Activated T-helper 9 cell treated with anti-CD3 and anti-CD28 coated beads, Interleukin-2, amount 50 U/mL, for 16 hours (primary cell): ENCODE results near the gene OR5AU1.
"Not testable (repeated sequence)": the region's sequence is repeated elsewhere in the genome, so short reads cannot be mapped to it uniquely, and the experiment has no call there.

Experiments used
- DNase-seq: peaks from one replicate; pipeline ENCODE4 v3.0.0-alpha.2; 2020; ENCODE audit warnings: low read depth

The OR5AU1 gene

DNA sequence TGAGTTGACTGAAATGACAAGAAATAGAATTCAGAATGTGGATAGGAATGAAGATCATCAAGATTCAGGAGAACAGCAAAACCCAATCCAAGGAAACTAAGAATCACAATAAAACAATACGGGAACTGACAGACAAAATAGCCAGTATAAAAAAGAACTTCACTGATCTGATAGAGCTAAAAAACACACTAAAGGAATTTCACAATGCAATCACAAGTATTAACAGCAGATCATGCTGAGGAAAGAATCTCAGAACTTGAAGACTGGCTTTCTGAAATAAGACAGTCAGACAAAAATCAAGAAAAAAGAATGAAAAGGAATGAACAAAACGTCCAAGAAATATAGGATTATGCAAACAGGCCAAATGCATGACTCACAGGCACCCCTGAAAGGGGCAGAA, 15.3 kb upstream of the OR5AU1 start:
- no peak for DNase-seq

DNA sequence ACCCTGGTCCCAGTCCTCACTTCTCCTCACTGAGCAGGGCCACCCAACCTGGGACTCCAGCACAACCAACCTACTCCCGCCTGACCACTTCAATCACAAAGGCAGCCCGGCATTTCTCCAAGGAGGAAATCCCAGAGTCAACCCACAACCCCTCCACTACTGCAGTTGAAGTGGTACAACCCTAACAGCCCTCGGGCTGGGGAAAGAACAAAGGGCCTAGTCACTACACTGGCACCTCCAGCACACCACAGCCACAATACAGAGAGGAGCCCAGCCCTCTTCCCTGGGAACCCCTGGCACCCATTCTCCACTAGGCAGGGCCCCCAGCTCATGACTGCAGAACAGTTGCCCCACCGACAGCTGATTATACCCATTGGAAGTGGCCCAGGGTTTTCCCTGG, 13.7 kb upstream of the OR5AU1 start:
- DNase-seq = no peak

DNA sequence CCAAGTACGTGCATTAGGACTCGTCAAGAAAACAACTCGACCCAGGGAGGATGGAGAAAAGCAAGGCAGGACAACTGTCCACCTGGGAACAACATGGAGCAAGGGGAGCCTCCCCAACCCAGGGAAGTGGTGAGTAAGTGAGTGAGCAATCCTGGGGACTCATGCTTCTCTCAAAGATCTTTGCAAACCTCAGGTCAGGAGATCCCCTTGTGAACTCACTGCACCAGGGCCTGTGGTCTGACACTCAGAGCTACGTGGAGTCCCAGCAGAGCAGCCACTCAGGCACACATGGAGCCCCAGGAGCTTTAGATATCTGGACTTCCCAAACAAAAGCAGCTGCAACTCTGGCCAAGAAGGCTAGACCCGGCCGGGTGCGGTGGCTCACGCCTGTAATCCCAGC, 12.2 kb upstream of the OR5AU1 start:
- no peak for DNase-seq

DNA sequence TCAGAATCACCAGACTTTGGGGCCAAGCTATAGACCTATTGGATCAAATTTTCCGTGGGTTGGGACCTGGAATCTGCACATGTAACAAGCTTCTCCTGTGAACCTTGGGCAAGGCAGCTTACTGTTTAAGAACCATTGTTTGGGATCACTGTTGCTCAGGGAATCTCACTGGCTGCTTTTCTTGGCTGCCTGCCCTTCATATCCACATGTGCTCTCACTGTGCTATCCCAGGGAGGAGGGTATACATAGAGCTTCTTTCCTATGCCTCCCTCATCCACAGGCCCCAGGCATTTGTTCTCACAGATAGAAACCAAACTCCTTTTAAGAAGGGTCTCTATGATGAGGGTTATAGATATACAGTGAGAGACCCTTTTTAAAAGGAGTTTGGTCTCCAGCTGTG, 9.8 kb upstream of the OR5AU1 start:
- not testable (repeated sequence) for DNase-seq

DNA sequence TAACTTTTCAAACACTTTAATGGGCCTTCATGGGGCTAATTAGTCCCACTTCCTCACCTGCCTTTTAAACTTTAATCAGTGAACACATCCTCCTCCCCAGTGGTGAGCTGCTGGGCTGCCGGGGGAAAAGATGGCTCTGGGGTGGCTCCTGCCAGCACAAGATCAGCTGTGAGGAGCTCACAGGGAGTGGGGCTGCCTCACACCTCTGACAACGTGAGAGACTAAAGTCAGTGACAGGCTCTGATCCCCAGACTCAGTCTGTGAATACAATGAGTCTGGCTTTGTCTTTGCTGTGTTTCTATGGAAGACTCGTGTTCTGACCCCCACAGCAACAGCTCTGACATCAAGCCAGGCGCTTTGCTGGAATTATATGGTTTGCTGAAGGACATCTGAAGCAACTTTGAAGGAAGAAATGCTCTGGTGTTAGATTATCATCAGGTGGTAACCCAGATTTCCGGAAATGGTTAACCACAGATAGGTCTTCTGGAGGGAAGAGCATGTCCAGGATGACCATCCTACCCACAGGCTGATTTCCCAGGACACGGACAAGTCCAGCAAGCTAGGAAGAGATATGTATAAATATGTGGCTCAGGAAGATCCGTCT, 9.2 kb upstream of the OR5AU1 start:
- DNase-seq = not testable (repeated sequence)

DNA sequence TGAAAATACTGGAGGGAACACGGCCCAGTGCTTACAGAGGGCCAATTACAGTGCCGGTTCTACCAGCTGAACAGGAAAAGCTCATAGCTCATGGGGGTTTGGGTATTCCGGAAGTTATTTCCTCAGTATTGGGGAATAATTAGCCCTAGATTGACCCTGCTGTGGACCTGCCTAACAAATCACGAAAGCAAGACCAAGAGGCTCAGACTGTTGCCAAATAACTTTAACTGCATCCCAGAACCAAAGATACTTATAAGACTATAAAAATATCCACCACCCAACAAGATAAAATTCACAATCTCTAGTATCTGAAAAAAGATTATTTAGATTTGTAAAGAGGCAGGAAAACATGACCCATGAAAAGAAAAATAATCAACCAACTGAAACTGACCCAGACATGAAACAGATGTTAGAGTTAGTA, 8.0 kb upstream of the OR5AU1 start:
- no peak for DNase-seq

DNA sequence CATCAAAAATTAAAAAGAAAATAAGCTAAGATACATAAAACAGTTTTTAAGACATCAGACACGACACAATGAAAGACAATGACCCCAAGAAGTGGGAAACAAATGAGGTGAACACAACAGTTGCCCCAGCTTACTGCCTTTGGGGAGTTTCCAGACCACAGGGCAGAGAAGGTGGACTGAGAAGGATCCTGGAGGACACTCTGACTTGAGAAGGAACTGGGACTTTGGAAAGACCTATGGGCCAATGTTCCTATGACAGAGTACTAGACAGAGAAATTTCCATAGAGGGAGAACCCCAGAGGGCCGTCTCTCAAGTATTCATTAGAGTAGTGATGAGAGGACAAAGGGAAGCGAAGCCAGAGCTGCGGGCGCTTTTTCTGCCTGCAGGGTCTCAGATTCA, 6.2 kb upstream of the OR5AU1 start:
- DNase-seq = no peak

DNA sequence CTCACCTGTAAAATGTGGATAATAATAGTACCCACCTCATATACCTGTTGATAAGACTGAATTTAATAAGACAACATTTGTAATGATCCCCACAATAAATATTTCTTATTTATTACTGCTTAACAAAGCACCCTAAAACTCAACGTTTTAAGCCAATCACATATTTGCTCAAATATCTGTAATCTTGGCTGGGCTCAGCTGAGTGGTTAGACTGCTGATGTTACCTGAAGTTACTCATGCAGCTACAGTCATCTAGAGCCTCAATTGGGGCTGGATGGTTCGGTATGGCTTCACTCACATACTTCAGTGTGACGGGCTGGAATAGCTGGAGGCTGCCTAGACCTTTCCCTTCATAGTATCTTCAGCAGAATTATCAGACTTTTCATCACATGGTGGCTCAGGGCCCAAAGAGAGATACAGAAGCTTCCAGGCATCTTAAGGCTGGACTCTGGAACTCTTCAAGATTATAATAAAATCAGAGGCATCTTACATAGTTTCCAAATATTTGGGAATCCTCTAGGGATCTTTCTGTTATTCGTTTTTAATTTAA, 4.3 kb upstream of the OR5AU1 start:
- no peak for DNase-seq

DNA sequence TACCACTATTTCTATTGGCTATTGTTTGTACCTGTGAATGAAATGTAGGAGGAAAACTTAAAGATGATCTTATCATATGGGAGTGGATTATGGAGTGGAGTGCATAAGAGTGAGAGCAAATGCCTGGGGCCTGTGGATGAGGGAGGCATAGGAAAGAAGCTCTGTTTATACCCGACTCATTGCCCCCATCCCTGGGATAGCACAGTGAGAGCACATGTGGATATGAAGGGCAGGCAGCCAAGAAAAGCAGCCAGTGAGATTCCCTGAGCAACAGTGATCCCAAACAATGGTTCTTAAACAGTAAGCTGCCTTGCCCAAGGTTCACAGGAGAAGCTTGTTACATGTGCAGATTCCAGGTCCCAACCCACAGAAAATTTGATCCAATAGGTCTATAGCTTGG, 2.3 kb upstream of the OR5AU1 start:
- DNase-seq = not testable (repeated sequence)

DNA sequence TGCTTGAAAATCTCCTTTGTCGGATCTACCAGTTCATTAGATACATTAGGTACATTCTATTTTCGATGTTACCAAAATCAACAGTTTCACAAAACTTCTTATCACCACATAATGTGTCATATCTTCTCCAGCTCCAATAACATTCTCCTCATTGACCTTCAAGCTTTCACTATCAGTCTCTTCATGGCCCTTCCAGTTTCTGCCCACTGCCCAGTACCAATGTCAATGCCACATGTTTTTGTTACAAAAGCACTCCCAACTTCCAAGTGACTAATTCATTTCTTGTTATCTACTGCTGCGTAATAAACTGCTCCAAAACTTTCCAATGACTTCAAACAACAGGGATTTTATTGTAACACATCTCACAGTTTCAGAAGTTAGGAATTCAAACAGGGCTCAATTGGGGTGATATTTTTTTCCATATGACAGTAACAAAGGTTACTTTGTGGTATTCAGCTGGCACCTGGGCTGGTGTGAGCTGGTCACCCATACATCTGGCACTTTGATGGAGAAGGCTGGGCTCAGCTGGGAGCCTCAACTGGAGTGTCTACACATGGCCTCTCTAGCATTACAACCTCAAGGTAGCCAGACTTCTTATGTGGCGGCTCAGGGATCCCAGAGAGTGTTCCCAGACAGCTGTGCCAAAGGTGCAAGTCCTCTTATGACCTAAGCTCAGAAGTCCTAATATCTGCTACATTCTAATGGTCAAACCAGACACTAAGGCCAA, 6.1 kb downstream of the OR5AU1 start:
- no peak for DNase-seq

DNA sequence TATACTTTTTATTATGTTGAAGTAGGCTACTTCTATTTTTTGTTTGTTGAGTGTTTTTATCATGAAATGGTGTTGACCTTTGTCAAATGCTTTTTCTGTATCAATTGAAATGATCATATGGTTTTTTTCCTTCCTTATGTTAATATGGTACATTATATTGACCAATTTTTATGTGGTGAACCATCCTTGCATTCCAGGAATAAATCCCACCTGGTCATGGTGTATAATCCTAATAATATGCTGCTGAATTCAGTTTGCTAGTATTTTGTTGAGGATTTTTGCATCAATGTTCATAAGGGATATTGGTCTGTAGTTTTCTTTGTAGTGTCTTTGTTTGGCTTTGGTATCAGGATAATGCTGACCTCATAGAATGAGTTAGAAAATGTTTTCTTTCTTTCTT, 10.4 kb downstream of the OR5AU1 start:
- no peak for DNase-seq

DNA sequence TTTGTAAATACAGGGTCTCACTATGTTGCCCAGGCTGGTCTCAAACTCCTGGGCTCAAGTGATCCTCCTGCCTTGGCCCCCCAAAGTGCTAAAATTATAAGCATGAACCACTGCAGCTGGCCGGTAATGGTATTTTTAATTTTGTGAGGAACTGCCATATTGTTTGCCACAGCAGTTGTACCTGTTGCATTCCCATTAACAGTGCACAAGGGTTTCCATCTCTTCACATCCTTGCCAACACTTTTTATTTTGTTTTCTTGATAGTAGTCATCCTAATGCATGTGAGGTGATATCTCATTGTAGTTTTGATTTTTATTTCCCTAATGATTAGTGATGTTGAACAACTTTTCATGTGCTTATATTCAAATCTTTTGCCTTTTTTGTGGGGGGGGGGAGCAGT, 13.5 kb downstream of the OR5AU1 start:
- no peak for DNase-seq

DNA sequence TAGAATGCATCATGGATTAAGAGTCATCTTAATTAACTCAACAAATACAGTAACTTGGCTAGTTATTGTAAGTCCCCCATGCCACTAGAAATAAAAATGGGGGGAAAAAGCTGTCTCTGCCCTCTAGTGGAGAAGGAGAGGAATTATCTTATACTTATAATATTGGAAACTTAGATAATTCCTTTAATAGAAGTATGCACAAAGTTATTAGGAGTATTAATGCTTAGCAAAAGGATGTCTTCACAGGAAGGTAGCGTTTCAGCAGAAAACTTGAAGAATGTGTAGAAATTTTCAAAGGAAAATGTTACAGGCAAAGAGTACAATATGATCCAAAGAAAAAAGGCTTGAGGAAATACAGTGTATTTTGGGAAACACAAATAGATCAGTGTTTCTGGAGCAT, 19.8 kb downstream of the OR5AU1 start:
- no peak for DNase-seq

DNA sequence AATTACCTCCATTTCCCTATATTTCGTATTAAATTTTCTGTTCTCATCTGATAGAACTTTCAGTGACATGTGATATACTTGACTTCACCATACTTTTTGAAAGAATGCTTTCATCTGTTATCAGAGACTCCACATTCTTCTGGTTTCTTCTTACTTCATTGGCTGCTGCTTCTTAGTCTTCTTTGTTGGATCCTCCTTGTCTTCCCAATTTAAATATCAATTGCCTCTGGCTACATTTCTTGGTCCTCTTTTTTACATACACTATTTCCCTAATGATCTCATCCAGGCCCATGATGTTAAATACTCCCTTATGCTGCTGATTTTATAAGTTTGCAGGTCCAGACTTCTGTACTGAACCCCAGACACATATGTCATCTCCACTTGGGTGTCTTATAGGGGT, 22.0 kb downstream of the OR5AU1 start:
- no peak for DNase-seq

DNA sequence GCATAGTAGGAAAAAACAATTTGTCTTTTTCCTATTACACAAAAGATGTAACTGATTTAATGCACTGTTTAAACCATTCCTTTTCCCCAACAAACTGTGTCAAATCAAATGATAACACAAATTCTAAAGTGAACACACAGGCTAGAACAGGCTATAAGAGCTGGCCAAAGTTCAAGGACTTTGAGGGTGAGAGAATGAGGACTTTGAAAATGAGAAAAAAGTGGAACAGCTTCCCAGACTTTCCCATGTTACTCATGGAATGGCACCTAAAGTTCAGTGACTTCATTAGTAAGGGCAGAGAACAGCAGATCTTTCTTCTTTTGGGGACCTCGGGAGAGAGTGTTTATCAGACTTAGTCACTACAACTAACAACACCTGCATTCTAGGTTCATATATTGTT, 32.4 kb downstream of the OR5AU1 start:
- DNase-seq = no peak

DNA sequence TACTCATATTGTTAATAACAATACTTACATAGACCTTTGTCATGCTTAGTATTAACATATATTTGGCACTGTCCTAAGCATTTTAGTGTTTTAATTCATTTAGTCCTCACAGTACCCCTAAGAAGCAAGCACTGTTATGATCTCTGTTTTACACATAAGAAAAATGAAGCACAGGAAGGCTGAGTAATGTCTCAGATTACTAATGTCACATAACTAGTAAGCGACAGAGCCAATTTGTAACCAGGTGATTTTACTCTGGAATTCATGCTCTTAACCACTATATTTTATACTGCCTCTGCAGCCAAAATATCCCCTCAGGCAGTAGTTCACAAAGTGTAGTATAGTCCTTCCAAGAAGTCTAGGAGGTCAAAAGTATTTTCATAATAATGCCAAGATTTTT, 34.7 kb downstream of the OR5AU1 start:
- no peak for DNase-seq

DNA sequence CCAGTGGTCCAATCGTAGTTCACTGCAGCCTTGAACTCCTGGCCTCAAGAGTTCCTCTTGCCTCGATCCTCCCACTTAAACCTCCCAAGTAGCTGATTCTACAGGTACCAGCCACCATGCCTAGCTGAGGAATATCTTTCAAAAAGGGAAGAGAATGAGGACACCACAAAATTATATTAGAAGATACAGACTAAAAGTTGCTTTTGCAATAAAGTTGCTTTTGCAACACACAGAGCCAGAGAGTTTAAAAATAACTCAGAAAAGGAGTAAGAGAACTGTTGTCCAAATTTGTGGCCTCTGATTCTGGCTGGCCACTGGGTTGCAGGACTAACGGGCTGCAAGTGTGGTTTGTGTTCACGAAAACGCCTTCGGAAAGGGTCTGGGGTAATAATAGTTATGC, 35.2 kb downstream of the OR5AU1 start:
- no peak for DNase-seq

DNA sequence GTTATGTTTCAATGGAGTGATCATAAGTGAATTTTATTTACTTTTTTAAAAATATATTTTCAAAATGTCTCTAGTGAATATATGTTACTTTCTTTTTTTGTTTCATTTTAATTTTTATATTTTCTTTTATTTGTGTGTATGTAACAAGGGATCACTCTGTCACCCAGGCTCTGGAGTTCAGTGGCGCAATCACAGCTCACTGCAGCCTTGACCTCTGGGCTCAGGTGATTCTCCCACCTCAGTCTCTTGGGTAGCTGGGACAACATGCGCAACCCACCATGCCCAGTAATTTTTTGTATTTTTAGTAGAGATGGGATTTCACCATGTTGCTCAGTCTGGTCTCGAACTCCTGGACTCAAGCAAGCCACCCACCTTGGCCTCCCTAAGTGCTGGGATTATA, 36.9 kb downstream of the OR5AU1 start:
- no peak for DNase-seq

DNA sequence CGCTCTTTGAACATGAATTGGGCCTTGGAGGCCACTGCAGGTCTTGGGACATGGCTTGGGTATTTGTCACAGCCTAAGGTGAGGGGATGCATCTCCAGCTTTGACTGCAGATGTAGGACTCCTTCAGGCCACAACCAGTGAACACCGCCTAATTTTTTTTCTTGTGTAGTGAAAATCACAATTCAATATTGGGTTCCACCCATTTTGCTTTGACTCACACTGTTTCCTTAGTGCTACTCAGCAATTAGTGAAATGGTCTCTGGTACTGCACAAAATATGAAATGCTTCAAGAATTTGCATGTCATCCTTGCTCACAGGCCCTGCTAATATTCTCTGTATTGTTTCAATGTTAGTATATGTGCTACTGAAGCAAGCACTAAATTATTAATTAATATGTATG, 42.5 kb downstream of the OR5AU1 start:
- DNase-seq = no peak

DNA sequence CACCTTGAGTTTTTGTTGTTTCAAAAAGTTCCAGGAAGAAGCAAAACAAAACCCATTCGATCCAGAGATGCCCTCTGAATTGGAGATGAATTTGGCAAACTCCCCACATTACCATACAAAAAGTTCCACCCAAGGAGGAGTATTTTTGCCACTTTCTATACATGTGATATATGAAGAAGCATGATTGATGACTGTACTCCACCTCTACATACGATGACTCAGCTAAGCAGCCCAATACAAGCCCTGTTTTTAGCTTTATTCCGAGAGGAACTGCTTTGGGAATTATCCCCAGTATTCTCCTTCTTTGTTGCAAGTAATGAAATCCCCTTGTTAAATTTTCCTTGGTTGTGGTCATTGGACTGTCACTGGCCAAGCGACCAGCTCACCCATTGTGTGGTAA, 43.6 kb downstream of the OR5AU1 start:
- DNase-seq = no peak

DNA sequence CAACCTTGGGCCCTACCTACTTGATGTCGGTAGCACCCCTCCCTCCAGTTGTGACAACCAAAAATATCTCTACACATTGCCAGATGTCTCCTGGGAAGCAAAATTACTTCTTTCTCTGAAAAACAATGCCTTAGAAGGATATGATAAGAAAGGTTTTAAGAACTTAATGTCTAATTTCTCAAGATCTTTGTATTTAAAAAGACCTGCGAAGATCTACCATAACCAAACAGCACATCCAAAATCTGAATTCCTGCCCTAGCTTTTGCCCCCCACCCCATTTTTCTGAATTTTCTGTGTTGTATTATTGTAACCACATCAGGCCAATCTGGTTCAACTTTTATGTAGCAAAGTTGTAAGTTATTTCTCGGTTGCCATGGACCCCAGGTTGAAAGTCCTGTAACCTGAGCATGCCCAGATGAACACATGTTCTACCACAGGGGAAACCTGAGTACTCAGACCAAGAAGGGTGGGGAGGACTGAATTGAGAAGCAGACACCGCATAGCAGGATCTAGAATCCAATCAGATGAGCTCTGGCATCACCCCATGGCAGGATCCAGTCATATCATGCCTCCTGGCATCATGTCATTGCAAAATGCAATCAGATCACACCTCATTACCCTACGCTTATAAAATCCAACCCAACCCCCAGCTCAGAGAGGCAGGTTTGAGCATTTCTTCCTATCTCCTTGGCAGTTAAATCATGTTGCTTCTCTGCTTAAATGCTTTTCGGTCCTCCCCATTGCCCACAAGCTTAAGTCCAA, 46.3 kb downstream of the OR5AU1 start:
- DNase-seq = no peak

DNA sequence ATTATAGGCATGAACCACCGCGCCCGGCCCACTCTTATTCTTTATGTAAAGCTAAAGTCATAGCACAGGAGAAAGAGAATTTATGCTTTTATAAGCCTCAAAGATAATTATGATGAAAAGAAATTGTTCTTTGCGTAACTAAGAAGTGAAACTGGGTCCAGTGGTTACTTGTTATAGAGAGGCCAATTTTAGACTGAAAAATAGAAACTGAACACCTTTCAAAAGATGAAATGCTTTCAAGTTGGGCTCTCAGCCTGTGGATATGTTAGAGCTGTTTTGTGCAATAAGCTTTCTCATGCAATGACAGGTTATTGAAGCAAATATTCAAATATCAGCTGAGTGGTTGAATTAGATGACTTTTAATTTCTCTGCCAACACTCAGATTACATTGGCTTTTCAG, 47.1 kb downstream of the OR5AU1 start:
- DNase-seq = no peak

DNA sequence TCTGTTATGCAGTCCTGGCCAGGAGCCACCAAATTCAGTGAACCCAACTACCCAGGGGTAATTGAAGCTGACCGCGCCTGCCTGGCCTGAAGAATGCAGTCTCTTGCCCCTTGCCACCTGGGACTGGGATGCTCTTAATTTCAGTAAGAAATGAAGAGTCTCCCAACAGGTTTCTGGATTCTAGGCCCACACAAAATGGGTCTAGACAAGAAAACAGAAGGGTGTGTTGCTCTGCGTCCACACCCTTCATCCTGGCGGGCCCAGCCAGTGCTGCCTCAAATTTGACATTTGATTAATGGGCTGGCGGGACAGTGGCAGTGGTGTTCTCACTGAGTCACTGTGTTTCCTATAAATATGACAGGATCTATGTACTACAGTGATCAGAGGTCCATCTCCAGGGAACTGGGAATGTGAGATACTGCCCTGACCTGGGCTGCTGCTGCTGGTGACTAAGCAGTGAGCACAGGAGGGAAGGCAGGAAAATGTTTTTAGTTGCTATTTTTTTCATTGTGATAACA, 48.5 kb downstream of the OR5AU1 start:
- DNase-seq = no peak
